ENCODE results near the gene LGALS7B.

LGALS7B gene

GRCh38 chr19:38830039-38830733 is 41.2 kb downstream of the LGALS7B start:
- no peak overlapping the region for H3K4me3 ChIP-seq (replicated peaks; ENCODE audit: low read depth, low read length)
- no peak for TF ChIP-seq CTCF (IDR thresholded peaks at IDR 0.05; ENCODE audit: low read length, missing control alignments)
- DNase-seq (ENCODE audit: low read depth), result no peak

DNA sequence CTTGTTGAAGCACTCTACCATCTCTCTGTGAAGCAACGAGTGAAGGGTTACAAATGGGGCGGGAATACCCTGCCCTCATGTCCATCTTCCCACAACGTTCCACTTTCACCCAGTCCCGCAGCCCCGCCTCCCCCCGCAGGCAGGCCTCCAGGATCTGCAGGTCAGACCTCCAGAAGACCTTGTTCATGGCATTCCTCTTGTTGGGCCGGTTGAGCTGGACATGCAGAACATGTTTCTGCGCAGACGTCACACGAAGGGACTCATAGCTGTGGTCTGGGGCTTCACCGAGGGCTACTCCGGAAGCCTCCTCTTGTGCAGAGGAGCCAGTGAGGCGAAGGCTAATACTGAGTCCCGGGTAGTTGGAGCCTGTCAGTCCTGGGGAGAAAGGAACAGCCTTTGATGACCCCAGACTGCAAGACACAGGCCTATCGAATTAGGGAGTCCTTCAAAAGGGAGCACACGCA is 42.2 kb downstream of the LGALS7B start:
- no peak for TF ChIP-seq CTCF (IDR thresholded peaks at IDR 0.05; ENCODE audit: low read length, missing control alignments)
- peak overlapping the region; percentile 71 for H3K4me3 ChIP-seq (replicated peaks; ENCODE audit: low read depth, low read length)
- DNase-seq (ENCODE audit: low read depth), result peak; percentile 86

- no peak for DNase-seq (ENCODE audit: low read depth)
- no peak overlapping the region for H3K4me3 ChIP-seq (replicated peaks; ENCODE audit: low read depth, low read length)
- no peak for TF ChIP-seq CTCF (IDR thresholded peaks at IDR 0.05; ENCODE audit: low read length, missing control alignments)
Observed at GRCh38 chr19:38833092-38833425, 44.1 kb downstream of the LGALS7B start.

GRCh38 chr19:38834104-38834490 is 45.1 kb downstream of the LGALS7B start:
- H3K4me3 ChIP-seq (replicated peaks; ENCODE audit: low read depth, low read length), result no peak overlapping the region
- TF ChIP-seq CTCF (IDR thresholded peaks at IDR 0.05; ENCODE audit: low read length, missing control alignments), result no peak
- DNase-seq (ENCODE audit: low read depth), result no peak

DNA sequence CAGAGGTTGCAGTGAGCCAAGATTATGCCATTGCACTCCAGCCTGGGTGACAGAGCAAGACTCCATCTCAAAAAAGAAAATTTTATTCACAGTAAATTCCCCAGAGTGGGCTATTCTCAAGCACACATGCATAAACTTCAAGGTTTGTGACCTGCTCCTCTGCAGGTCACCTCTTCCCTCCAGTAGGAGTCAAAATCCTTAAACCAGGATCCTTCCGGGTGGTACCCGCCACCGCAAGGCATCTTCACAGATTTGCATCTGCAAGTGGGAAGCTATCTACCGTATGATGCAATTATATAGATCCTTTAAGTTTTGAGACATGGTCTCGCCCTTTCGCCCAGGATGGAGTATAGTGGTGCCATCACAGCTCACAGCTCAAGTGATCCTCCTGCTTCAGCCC is 45.6 kb downstream of the LGALS7B start:
- H3K4me3 ChIP-seq (replicated peaks; ENCODE audit: low read depth, low read length), result no peak overlapping the region
- no peak for DNase-seq (ENCODE audit: low read depth)
- TF ChIP-seq CTCF (IDR thresholded peaks at IDR 0.05; ENCODE audit: low read length, missing control alignments), result no peak

- no peak for DNase-seq (ENCODE audit: low read depth)
- TF ChIP-seq CTCF (IDR thresholded peaks at IDR 0.05; ENCODE audit: low read length, missing control alignments), result no peak
- no peak overlapping the region for H3K4me3 ChIP-seq (replicated peaks; ENCODE audit: low read depth, low read length)
Observed at GRCh38 chr19:38836159-38836982, 47.4 kb downstream of the LGALS7B start.

Measured in fibroblast of pulmonary artery (primary cell).